Left lung (tissue), 10 donors: ENCODE results near the gene ABAT. TPM values are rescaled to one million over a fixed set of nuclear protein-coding genes. Genes with fewer than 3 reads are reported as not detected.

ENCODE experiments used
- ATAC-seq: fragments of 200-7000 bp; cut with Tn5 transposase; one replicate; pipeline ENCODE4 v1.9.1; 2020; ENCODE audit warnings: moderate library complexity
- DNase-seq, 4 donors: peaks; one replicate each; pipeline ENCODE4 v3.0.0-alpha.2; 2013 to 2020
- H3K27ac ChIP-seq, 2 donors: fragments of 200-600 bp; sonication (generic) in 1 of 2; one replicate each; pipeline versions ENCODE4 v1.5.0 to v1.8.0; 2020 to 2021
- H3K27me3 ChIP-seq, 2 donors: fragments of 200-600 bp; sonication (generic) in 1 of 2; one replicate each; pipeline versions ENCODE4 v1.5.0 to v1.8.0; 2020 to 2021
- H3K36me3 ChIP-seq, 2 donors: fragments of 200-600 bp; sonication (generic) in 1 of 2; one replicate each; pipeline versions ENCODE4 v1.5.0 to v1.8.0; 2020 to 2021
- H3K4me1 ChIP-seq, 2 donors: fragments of 200-600 bp; one replicate each; pipeline ENCODE4 v1.8.0; 2021
- H3K4me3 ChIP-seq, 2 donors: fragments of 200-600 bp; sonication (generic) in 1 of 2; one replicate each; pipeline versions ENCODE4 v1.5.0 to v1.8.0; 2020 to 2021; ENCODE audit warnings: mild to moderate bottlenecking in 1 of 2
- H3K9me3 ChIP-seq, 2 donors: fragments of 200-600 bp; sonication (generic) in 1 of 2; one replicate each; pipeline versions ENCODE4 v1.5.0 to v1.8.0; 2020 to 2021
- intact Hi-C, 2 donors: fragments of 100-400 bp; cut with DNase I; formaldehyde crosslinking; loops; one replicate each; pipeline versions ENCODE4 v1.11.2 to v1.14.2; 2022
- polyA plus RNA-seq, 6 donors: library from polyadenylated mRNA; unstranded; fragments of 120-200 nt; gene quantifications; one replicate each; pipeline ENCODE4 v1.2.1, GENCODE V29; 2013; ENCODE audit not compliant: insufficient read length in 6 of 6
- total RNA-seq, 2 donors: library from RNA; stranded (reverse); fragmentation: NEBNext Ultra II Directional; extraction: Animal tissue kit (Norgen Biotek cat#: 25700); gene quantifications; one replicate each; pipeline ENCODE4 v1.2.1, GENCODE V29; 2021
- TF ChIP-seq, protein P1 (sequence below), 2 donors: fragments of 200-600 bp; sonication (generic) in 1 of 2; IDR thresholded peaks; one replicate each; pipeline versions ENCODE4 v1.5.0 to v1.8.0; 2021; ENCODE audit warnings: antibody characterized with exemption in 2 of 2
- donor health status: DM: no; HTN: yes; CAD: no.
- donor health status: DM: no; HTN: no; CAD: no.

ABAT gene
- total and polyA plus RNA-seq, 8 donors: 8.0 to 42.6 (median 35.3) TPM

- intact Hi-C loops: no loop called here
- Histone ChIP-seq H3K27me3 (no peaks in the 10 kb centered on the region), H3K4me3 (no peak overlapping the region), H3K36me3 (no peaks in the 10 kb centered on the region), H3K9me3 (no peaks in the 10 kb centered on the region), H3K4me1 (no peaks in the 10 kb centered on the region), H3K27ac (no peak overlapping the region)
- TF ChIP-seq, protein P1, sequence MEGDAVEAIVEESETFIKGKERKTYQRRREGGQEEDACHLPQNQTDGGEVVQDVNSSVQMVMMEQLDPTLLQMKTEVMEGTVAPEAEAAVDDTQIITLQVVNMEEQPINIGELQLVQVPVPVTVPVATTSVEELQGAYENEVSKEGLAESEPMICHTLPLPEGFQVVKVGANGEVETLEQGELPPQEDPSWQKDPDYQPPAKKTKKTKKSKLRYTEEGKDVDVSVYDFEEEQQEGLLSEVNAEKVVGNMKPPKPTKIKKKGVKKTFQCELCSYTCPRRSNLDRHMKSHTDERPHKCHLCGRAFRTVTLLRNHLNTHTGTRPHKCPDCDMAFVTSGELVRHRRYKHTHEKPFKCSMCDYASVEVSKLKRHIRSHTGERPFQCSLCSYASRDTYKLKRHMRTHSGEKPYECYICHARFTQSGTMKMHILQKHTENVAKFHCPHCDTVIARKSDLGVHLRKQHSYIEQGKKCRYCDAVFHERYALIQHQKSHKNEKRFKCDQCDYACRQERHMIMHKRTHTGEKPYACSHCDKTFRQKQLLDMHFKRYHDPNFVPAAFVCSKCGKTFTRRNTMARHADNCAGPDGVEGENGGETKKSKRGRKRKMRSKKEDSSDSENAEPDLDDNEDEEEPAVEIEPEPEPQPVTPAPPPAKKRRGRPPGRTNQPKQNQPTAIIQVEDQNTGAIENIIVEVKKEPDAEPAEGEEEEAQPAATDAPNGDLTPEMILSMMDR (IDR thresholded peaks at IDR 0.05): no peak
- DNase-seq (no peak), ATAC-seq (no peak)
Observed at GRCh38 chr16:8708536-8708935, 34.1 kb downstream of the ABAT start.

DNA sequence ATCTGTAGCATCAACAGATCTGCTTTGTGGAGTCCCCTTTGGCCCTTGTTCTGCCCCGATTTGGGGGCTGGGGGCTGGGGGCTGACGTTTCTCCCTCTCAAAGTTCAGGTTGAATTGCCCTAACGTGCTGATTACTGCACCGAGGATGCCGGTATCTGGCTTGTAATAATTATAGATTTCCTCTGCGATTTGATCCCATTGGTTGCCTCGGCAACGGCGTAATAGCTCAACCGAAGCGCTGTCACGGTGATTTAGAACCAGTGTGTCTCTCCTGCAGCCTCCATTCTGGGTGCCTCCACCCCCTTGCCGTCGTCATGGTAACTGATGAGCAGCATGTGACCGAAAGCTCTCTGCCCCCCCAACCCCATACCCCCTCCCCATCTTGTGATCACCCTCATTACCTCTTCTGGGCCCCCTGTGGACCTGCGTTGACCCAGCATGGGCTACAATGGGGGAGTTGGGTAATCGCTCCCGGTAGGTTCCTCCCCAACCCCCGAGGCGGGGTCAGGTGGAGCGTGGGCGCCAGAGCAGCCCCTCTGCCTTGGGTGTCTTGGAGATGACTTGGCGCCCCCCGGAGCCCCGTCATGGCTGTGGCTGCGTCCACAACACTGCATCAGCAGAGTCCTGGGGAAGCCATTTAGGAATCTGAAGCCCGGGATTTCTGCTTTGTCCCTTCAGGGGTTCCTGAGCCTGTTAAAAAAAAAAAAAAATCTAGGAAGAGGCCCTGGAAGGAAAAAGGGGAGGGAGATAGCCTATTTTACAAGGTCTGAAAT, 38.4 kb downstream of the ABAT start:
- Histone ChIP-seq H3K4me3 (no peak overlapping the region), H3K4me1 (no peaks in the 10 kb centered on the region), H3K9me3 (peaks cover 0 to 5% of the 10 kb centered on the region in 2 donors), H3K27me3 (no peaks in the 10 kb centered on the region), H3K27ac (no peak overlapping the region), H3K36me3 (no peaks in the 10 kb centered on the region)
- no peak for DNase-seq
- TF ChIP-seq, protein P1 (IDR thresholded peaks at IDR 0.05): no peak
- intact Hi-C loops: no loop called here
- ATAC-seq: no peak

GRCh38 chr16:8713635-8714172, 39.3 kb downstream of the ABAT start:
- TF ChIP-seq, protein P1 (IDR thresholded peaks at IDR 0.05): no peak
- Histone ChIP-seq H3K36me3 (no peaks in the 10 kb centered on the region), H3K4me1 (no peaks in the 10 kb centered on the region), H3K4me3 (no peak overlapping the region), H3K27ac (no peak overlapping the region), H3K9me3 (peaks cover 0 to 6% of the 10 kb centered on the region in 2 donors), H3K27me3 (no peaks in the 10 kb centered on the region)
- intact Hi-C loops: no loop called here
- no peak for ATAC-seq
- no peak for DNase-seq

DNA sequence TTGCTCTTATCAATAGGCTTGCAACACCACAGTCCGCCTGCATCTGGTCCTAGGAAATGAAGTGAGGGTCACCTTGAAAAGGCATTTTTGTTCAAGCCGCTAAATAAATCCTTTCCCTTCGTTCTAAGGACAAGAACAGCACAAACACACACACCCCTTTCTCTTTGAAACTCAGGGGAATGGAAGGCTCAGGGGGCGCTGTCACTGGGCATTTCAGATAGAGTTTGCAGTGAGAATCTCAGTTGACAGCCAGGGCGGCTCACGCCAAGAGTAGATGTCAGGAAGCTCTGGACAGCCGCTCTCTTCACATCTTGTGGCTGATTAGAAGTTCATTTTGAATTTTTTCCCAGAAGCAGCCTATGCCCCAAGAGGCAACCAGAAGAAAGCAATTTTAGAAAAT, 39.8 kb downstream of the ABAT start:
- DNase-seq: no peak
- intact Hi-C loops: no loop called here
- ATAC-seq: no peak

DNA sequence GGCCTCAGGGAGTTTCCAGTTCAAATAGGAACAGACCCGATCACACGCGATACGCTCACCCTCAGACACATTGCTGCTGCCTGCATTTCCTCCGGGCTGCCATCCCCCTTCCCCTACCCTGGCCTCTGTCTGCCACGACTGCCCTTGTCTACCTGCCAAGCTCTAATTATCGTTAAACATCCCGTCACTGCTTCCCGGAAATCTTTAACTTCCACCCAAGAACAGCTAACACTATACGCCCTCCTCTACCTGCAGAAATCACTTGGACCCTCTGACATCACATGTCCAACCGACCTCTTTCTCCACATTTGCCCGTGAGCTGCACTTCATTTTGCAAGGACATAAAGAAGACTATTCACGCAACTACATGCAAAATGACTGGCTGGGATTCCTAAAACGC, 40.4 kb downstream of the ABAT start:
- H3K9me3 ChIP-seq: peaks cover 0 to 6% of the 10 kb centered on the region in 2 donors
- no peaks in the 10 kb centered on the region for H3K27me3 ChIP-seq
- no peaks in the 10 kb centered on the region for H3K36me3 ChIP-seq
- H3K27ac ChIP-seq: no peak overlapping the region
- ATAC-seq (no peak), DNase-seq (no peak)
- intact Hi-C loops: no loop called here
- TF ChIP-seq, protein P1 (IDR thresholded peaks at IDR 0.05): no peak
- H3K4me1 ChIP-seq: no peaks in the 10 kb centered on the region
- H3K4me3 ChIP-seq: no peak overlapping the region

More for the DNA sequence above, 39.8 kb downstream of the ABAT start:
- H3K27ac ChIP-seq: no peak overlapping the region
- no peaks in the 10 kb centered on the region for H3K4me1 ChIP-seq
- peaks cover 0 to 6% of the 10 kb centered on the region in 2 donors for H3K9me3 ChIP-seq
- no peaks in the 10 kb centered on the region for H3K27me3 ChIP-seq
- no peaks in the 10 kb centered on the region for H3K36me3 ChIP-seq
- TF ChIP-seq, protein P1 (IDR thresholded peaks at IDR 0.05): no peak
- H3K4me3 ChIP-seq: no peak overlapping the region
